ENCODE measurements around the gene SUGCT. TPM values are rescaled to one million over a fixed set of nuclear protein-coding genes. Genes with fewer than 3 reads are reported as not detected.

SUGCT gene
- total and polyA plus RNA-seq, 2 of the 8 experiments (the other 6 are each of a cell fraction or from before 2014, with no cell fraction given), result 2.8 to 5.4 TPM

- Histone ChIP-seq H3K23ac (ENCODE audit: insufficient read length) (no peak overlapping the region), H3K23me2 (ENCODE audit: low read depth, low read length) (no peaks in the 10 kb centered on the region), H2AK5ac (ENCODE audit: low read depth, low read length) (no peak overlapping the region; the same call in 1 of the 2 replicates), H2BK20ac (ENCODE audit: low read length) (no peak overlapping the region), H3K9ac (replicated peaks in 1 of 4; ENCODE audit: extremely low read depth in 1 of 4, low read depth in 3 of 4, low read length in 3 of 4) (0 out of 7 replicates have a peak overlapping the region, but pooled peaks of 1 of the 4 experiments have one; percentile 18), H3K4me2 (ENCODE audit: insufficient read depth in 1 of 2, low read depth in 2 of 2, low read length in 2 of 2) (no peak overlapping the region), H3K79me2 (ENCODE audit: control insufficient read depth in 1 of 2, insufficient read depth in 2 of 2, low read length in 2 of 2) (no peaks in the 10 kb centered on the region), H3K27me3 (replicated peaks in 1 of 4; ENCODE audit: control insufficient read depth in 3 of 4, extremely low read depth in 1 of 4, insufficient read depth in 3 of 4, low read length in 3 of 4) (no peaks in the 10 kb centered on the region), H4K91ac (replicated peaks; ENCODE audit: insufficient read length, low read length) (no peak overlapping the region), H3K36me3 (ENCODE audit: control insufficient read depth in 2 of 4, insufficient read depth in 4 of 4, low read length in 3 of 4) (no peaks in the 10 kb centered on the region), H3K79me1 (ENCODE audit: low read depth, low read length) (no peaks in the 10 kb centered on the region), H3K56ac (replicated peaks; ENCODE audit: insufficient read length, low read depth, low read length) (no peak overlapping the region), H3K4me3 (ENCODE audit: extremely low read depth in 1 of 4, insufficient read depth in 2 of 4, low read depth in 3 of 4, low read length in 4 of 4) (no peak overlapping the region), H3K14ac (ENCODE audit: insufficient read length) (no peak overlapping the region), H2AFZ (ENCODE audit: low read length) (peak overlapping the region; percentile 1; the same call in 1 of the 2 replicates), H2BK5ac (ENCODE audit: low read depth, low read length) (no peak overlapping the region), H3K9me3 (ENCODE audit: insufficient read depth in 2 of 2, low read depth in 1 of 2, low read length in 1 of 2) (no peaks in the 10 kb centered on the region), H3K18ac (ENCODE audit: extremely low read depth, low read length) (no peak overlapping the region), H2BK12ac (ENCODE audit: low read depth, low read length) (peak overlapping the region; percentile 62; the same call in 1 of the 2 replicates), H4K5ac (ENCODE audit: insufficient read length, low read depth, low read length) (no peak overlapping the region), H4K20me1 (replicated peaks in 1 of 2; ENCODE audit: control insufficient read depth in 1 of 2, insufficient read depth in 2 of 2, low read length in 2 of 2) (no peaks in the 10 kb centered on the region), H3K27ac (ENCODE audit: low read depth, low read length) (no peak overlapping the region), H4K8ac (ENCODE audit: extremely low read depth, insufficient read depth, low read length) (no peak overlapping the region), H2BK15ac (ENCODE audit: low read length) (no peak overlapping the region), H3K4me1 (replicated peaks in 1 of 4; ENCODE audit: control insufficient read depth in 3 of 4, insufficient read depth in 4 of 4, low read length in 3 of 4) (peaks cover 3 to 10% (median 9%) of the 10 kb centered on the region in 4 experiments; a peak in 6 of 7 replicates), H2BK120ac (replicated peaks; ENCODE audit: low read depth, low read length) (no peak overlapping the region), H3K4ac (replicated peaks; ENCODE audit: insufficient read length, low read depth, low read length) (no peak overlapping the region)
- CTCF ChIA-PET (ENCODE audit: partially characterized antibody), result interaction anchor here (0.9 kb wide), 1 partner anchor 841 kb away, joined by 3 read pairs; no protein-coding TSS in a partner anchor
- POLR2A ChIA-PET (ENCODE audit: partially characterized antibody), result no interaction called here
- WGBS, 2 experiments (ENCODE audit: extremely low coverage in 1 of 2, insufficient coverage in 1 of 2, insufficient read length in 1 of 2, insufficient replicate concordance in 2 of 2, low coverage in 1 of 2, low lambda C conversion rate in 2 of 2, missing lambda C conversion rate in 1 of 2), result 72% methylated on average over 5 of the region's 5 CpGs; no CpG with 5 or more reads in 1 of the 2 experiments
- FAIRE-seq (no peak), DNase-seq (ENCODE audit: low read depth in 1 of 2, low spot score in 2 of 2) (no peak)
- TF ChIP-seq BACH1 (IDR thresholded peaks at IDR 0.05; ENCODE audit: low read length), result no peak
- TF ChIP-seq TAF1 (IDR thresholded peaks at IDR 0.05; ENCODE audit: low read depth, low read length), result no peak
- no peak for TF ChIP-seq EZH2 (IDR thresholded peaks at IDR 0.05; ENCODE audit: low read depth, low read length, severe bottlenecking)
- TF ChIP-seq ATF2 (IDR thresholded peaks at IDR 0.05; ENCODE audit: low read length), result no peak
- TF ChIP-seq GABPA (IDR thresholded peaks at IDR 0.05; ENCODE audit: borderline replicate concordance, insufficient read depth, low read length), result no peak
- TF ChIP-seq NANOG (IDR thresholded peaks at IDR 0.05; ENCODE audit: insufficient read depth, low read depth, low read length, poor library complexity, severe bottlenecking), result no peak
These were observed 437.0 kb downstream of the SUGCT start for GRCh38 chr7:40571796-40572195.
